GM12891 (cell line): ENCODE data around the gene LBHD2.

Experiments used
- DNase-seq: peaks from one replicate; pipeline ENCODE4 v3.0.0; 2011; ENCODE audit warnings: low spot score; ENCODE audit not compliant: insufficient read length
- FAIRE-seq: peaks from 2 replicates; lab custom pipeline; 2011; peaks lifted over from hg19 to GRCh38; lab: Jason Lieb, UNC
- PAX5 ChIP-seq: IDR thresholded peaks from 2 replicates; pipeline ENCODE4 v1.6.1; 2011; ENCODE audit warnings: low read length, moderate library complexity, mild to moderate bottlenecking; ENCODE audit not compliant: insufficient read depth, severe bottlenecking
- POLR2A ChIP-seq: IDR thresholded peaks from 2 replicates; pipeline ENCODE4 v1.6.1; 2011; ENCODE audit warnings: low read depth, low read length, control low read depth
- POLR2AphosphoS5 ChIP-seq: IDR thresholded peaks from 2 replicates; pipeline ENCODE4 v1.6.1; 2011; ENCODE audit warnings: low read depth, low read length, control low read depth
- POU2F2 ChIP-seq: IDR thresholded peaks from 2 replicates; pipeline ENCODE4 v1.6.1; 2011; ENCODE audit warnings: low read depth, mild to moderate bottlenecking, control low read depth, low read length, moderate library complexity
- SPI1 ChIP-seq: IDR thresholded peaks from 2 replicates; pipeline ENCODE4 v1.6.1; 2011; ENCODE audit warnings: low read depth, low read length, control low read depth
- TAF1 ChIP-seq: IDR thresholded peaks from 2 replicates; pipeline ENCODE4 v1.6.1; 2011; ENCODE audit warnings: low read depth, low read length, control low read depth

Gene LBHD2

GRCh38 chr14:103097244-103097993 lies 13.4 kb downstream of the LBHD2 start:
- no peak for FAIRE-seq
- DNase-seq = no peak

GRCh38 chr14:103097994-103098957 lies 14.3 kb downstream of the LBHD2 start:
- FAIRE-seq (no peak), DNase-seq (no peak)
- no peak for TF ChIP-seq PAX5
- TF ChIP-seq TAF1 = no peak
- no peak for TF ChIP-seq SPI1
- TF ChIP-seq POU2F2 = no peak
- TF ChIP-seq POLR2AphosphoS5 = no peak
- no peak for TF ChIP-seq POLR2A

More at GRCh38 chr14:103097244-103097993, 13.4 kb downstream of the LBHD2 start:
- TF ChIP-seq PAX5 (no peak), SPI1 (no peak), POLR2A (no peak), POLR2AphosphoS5 (no peak), POU2F2 (no peak), TAF1 (no peak)

GRCh38 chr14:103099081-103099732 lies 15.2 kb downstream of the LBHD2 start:
- no peak for TF ChIP-seq TAF1
- TF ChIP-seq POU2F2 = no peak
- no peak for DNase-seq
- no peak for FAIRE-seq

- TF ChIP-seq SPI1 (no peak), POU2F2 (no peak)
- FAIRE-seq (no peak), DNase-seq (no peak)
Observed at GRCh38 chr14:103099733-103100280, 15.8 kb downstream of the LBHD2 start.

- FAIRE-seq = peak; percentile 93
- TF ChIP-seq POU2F2 = no peak
- TF ChIP-seq TAF1 = no peak
- TF ChIP-seq SPI1 = peak; percentile 96
- no peak for TF ChIP-seq POLR2A
- no peak for TF ChIP-seq POLR2AphosphoS5
- TF ChIP-seq PAX5 = no peak
- no peak for DNase-seq
Observed at GRCh38 chr14:103100281-103101121, 16.5 kb downstream of the LBHD2 start.

- DNase-seq (no peak), FAIRE-seq (peak; percentile 47)
- TF ChIP-seq SPI1 (no peak), PAX5 (no peak), POU2F2 (no peak), POLR2AphosphoS5 (no peak), TAF1 (no peak), POLR2A (no peak)
Observed at GRCh38 chr14:103101257-103101962, 17.4 kb downstream of the LBHD2 start.

- TF ChIP-seq POU2F2 = no peak
- no peak for TF ChIP-seq PAX5
- TF ChIP-seq POLR2A = no peak
- no peak for TF ChIP-seq TAF1
- no peak for TF ChIP-seq POLR2AphosphoS5
- no peak for TF ChIP-seq SPI1
- FAIRE-seq = peak; percentile 65
- no peak for DNase-seq
Observed at GRCh38 chr14:103101963-103102688, 18.1 kb downstream of the LBHD2 start.
